Erythroblast (primary cell): ENCODE data around the gene C7.

Experiments
- GATA1 ChIP-seq: IDR thresholded peaks from 2 replicates; pipeline ENCODE4 v1.6.1; 2011; ENCODE audit warnings: low read depth, mild to moderate bottlenecking, control low read depth, low read length, moderate library complexity
- POLR2A ChIP-seq: IDR thresholded peaks from 2 replicates; pipeline ENCODE4 v1.6.1; 2011; ENCODE audit warnings: mild to moderate bottlenecking, low read length

GRCh38 chr5:40937075-40937474 lies 27.8 kb downstream of the C7 start:
- TF ChIP-seq POLR2A: no peak
- TF ChIP-seq GATA1: no peak
